ENCODE measurements around the gene ATP10B. TPM values are rescaled to one million over a fixed set of nuclear protein-coding genes. Genes with fewer than 3 reads are reported as not detected.

Gene ATP10B
- total and polyA plus RNA-seq, 10 of the 15 experiments (the other 5 are each of a cell fraction or from before 2014, with no cell fraction given), result not detected

DNA sequence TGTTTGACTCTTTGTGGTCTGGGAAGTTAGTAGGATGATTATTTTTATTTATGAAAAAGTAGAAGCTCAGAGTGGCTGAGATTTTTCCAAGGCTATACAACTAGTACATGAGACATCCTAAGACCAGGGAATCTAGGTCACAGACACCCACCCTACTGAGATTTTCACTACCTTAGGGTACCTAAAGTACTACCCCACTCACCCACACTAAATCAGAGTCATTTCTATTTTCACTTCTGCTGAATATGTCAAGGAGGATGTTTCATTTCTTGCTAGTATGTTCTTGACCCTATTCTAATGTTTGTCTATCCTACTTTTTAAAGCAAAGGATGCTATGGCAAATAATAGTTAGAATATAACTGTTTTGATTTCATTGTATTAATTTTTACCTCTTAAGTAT is 206.0 kb downstream of the ATP10B start (continued):
- TF ChIP-seq, protein P1, sequence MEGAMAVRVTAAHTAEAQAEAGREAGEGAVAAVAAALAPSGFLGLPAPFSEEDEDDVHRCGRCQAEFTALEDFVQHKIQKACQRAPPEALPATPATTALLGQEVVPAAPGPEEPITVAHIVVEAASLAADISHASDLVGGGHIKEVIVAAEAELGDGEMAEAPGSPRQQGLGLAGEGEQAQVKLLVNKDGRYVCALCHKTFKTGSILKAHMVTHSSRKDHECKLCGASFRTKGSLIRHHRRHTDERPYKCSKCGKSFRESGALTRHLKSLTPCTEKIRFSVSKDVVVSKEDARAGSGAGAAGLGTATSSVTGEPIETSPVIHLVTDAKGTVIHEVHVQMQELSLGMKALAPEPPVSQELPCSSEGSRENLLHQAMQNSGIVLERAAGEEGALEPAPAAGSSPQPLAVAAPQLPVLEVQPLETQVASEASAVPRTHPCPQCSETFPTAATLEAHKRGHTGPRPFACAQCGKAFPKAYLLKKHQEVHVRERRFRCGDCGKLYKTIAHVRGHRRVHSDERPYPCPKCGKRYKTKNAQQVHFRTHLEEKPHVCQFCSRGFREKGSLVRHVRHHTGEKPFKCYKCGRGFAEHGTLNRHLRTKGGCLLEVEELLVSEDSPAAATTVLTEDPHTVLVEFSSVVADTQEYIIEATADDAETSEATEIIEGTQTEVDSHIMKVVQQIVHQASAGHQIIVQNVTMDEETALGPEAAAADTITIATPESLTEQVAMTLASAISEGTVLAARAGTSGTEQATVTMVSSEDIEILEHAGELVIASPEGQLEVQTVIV (IDR thresholded peaks at IDR 0.05; ENCODE audit: borderline replicate concordance, partially characterized antibody), result no peak
- TF ChIP-seq TCF12 (IDR thresholded peaks at IDR 0.05; ENCODE audit: low read depth, low read length), result no peak
- TF ChIP-seq, protein P2, sequence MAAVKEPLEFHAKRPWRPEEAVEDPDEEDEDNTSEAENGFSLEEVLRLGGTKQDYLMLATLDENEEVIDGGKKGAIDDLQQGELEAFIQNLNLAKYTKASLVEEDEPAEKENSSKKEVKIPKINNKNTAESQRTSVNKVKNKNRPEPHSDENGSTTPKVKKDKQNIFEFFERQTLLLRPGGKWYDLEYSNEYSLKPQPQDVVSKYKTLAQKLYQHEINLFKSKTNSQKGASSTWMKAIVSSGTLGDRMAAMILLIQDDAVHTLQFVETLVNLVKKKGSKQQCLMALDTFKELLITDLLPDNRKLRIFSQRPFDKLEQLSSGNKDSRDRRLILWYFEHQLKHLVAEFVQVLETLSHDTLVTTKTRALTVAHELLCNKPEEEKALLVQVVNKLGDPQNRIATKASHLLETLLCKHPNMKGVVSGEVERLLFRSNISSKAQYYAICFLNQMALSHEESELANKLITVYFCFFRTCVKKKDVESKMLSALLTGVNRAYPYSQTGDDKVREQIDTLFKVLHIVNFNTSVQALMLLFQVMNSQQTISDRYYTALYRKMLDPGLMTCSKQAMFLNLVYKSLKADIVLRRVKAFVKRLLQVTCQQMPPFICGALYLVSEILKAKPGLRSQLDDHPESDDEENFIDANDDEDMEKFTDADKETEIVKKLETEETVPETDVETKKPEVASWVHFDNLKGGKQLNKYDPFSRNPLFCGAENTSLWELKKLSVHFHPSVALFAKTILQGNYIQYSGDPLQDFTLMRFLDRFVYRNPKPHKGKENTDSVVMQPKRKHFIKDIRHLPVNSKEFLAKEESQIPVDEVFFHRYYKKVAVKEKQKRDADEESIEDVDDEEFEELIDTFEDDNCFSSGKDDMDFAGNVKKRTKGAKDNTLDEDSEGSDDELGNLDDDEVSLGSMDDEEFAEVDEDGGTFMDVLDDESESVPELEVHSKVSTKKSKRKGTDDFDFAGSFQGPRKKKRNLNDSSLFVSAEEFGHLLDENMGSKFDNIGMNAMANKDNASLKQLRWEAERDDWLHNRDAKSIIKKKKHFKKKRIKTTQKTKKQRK (IDR thresholded peaks at IDR 0.05; ENCODE audit: low read depth, low read length), result no peak
- no peak for TF ChIP-seq SIX5 (IDR thresholded peaks at IDR 0.05; ENCODE audit: low read depth, low read length, severe bottlenecking)

DNA sequence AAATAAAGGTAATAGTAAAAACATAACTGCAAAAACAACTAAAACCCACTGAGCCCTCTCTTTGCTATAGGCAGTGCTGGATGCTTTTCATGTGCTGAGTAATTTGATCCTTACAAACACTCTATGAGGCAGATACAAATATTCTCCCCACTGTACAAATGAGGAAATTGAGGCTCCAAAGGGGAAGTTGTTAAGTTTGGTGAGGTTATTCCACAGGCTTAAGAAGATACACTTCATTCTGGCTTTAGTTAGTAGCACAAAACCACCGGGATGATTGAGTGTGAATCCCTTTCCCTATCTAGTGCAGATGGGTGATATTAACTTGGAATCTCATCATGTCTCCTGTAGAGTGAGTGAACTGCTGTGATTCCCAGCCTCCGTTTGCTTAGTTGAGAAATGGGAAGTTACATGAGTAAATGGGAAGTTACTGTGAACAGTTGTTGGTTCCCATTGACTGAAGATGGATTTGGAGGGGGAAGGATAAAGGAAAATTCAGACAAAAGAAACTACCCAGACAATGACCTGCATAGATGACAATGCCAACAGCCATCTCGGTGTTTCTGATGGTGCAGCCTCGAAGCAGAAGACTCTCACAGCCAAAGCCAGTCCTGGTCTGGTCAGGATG is 208.3 kb downstream of the ATP10B start:
- ChIA-PET RAD21 (ENCODE audit: unreplicated experiment) (no interaction called here), SMC1A (ENCODE audit: uncharacterized antibody, unreplicated experiment) (no interaction called here), POLR2A (no interaction called here), CTCF (interaction anchor here (1.3 kb wide), 1 partner anchor 205 kb away, joined by 4 read pairs; no protein-coding TSS in a partner anchor)
- ATAC-seq (no peak), FAIRE-seq (no peak), DNase-seq (ENCODE audit: low read depth, low spot score) (no peak)
- BruUV-seq (replicated peaks), result no TSS peak
- Histone ChIP-seq H3K4me1 (ENCODE audit: control insufficient read depth, insufficient read depth, low read length) (no peaks in the 10 kb centered on the region), H3K4me2 (ENCODE audit: control insufficient read depth, insufficient read depth) (no peak overlapping the region), H3K36me3 (ENCODE audit: control insufficient read depth in 2 of 2, insufficient read depth in 2 of 2, low read length in 1 of 2) (no peaks in the 10 kb centered on the region), H3K27ac (ENCODE audit: control insufficient read depth, insufficient read depth) (no peak overlapping the region), H2AFZ (ENCODE audit: control insufficient read depth, low read depth, low read length) (no peak overlapping the region), H3K9ac (ENCODE audit: control insufficient read depth, insufficient read depth, low read length) (no peak overlapping the region), H4K20me1 (ENCODE audit: control insufficient read depth, insufficient read depth) (no peaks in the 10 kb centered on the region), H3K4me3 (no peak overlapping the region), H3K27me3 (replicated peaks in 1 of 2; ENCODE audit: control insufficient read depth in 2 of 2, insufficient read depth in 2 of 2, low read length in 1 of 2) (no peaks in the 10 kb centered on the region), H3K79me2 (ENCODE audit: control insufficient read depth, insufficient read depth, low read length) (no peaks in the 10 kb centered on the region), H3K9me3 (replicated peaks; ENCODE audit: control insufficient read depth, insufficient read depth, low read length) (no peaks in the 10 kb centered on the region)
- intact Hi-C loops (cut with micrococcal nuclease; ENCODE audit: unreplicated experiment) (loop anchor here (10.0 kb wide), 2 partner anchors 139 to 209 kb away; no protein-coding TSS in a partner anchor), in situ Hi-C loops (cut with MboI) (no loop called here)
- no peak for TF ChIP-seq MEF2A (IDR thresholded peaks at IDR 0.05; ENCODE audit: insufficient read depth, low read depth, low read length)
- TF ChIP-seq, protein P3, sequence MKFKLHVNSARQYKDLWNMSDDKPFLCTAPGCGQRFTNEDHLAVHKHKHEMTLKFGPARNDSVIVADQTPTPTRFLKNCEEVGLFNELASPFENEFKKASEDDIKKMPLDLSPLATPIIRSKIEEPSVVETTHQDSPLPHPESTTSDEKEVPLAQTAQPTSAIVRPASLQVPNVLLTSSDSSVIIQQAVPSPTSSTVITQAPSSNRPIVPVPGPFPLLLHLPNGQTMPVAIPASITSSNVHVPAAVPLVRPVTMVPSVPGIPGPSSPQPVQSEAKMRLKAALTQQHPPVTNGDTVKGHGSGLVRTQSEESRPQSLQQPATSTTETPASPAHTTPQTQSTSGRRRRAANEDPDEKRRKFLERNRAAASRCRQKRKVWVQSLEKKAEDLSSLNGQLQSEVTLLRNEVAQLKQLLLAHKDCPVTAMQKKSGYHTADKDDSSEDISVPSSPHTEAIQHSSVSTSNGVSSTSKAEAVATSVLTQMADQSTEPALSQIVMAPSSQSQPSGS (IDR thresholded peaks at IDR 0.05; ENCODE audit: low read length), result no peak
- TF ChIP-seq FOXK2 (IDR thresholded peaks at IDR 0.05), result no peak
- 14% methylated on average over 4 of the region's 4 CpGs for WGBS (ENCODE audit: insufficient coverage, insufficient replicate concordance, low lambda C conversion rate, missing lambda C conversion rate)

Data from GM12878 (cell line).